HEK293 (cell line): ENCODE data around the gene MYLK.

ENCODE experiments used
- CTCF ChIA-PET: fragments of 350-600 bp; formaldehyde crosslinking; extraction: SDS; loops from one replicate; lab custom pipeline; 2021; ENCODE audit warnings: antibody characterized with exemption; lab: Yijun Ruan, JAX
- POLR2A ChIA-PET: fragments of 300-600 bp; formaldehyde crosslinking; extraction: SDS; loops from one replicate; lab custom pipeline; 2020; ENCODE audit warnings: antibody characterized with exemption, inconsistent platforms; lab: Yijun Ruan, JAX
- H3K27ac ChIP-seq: fragments of 200-500 bp; sonication (Bioruptor generic); 2 replicates; pipeline ENCODE4 v1.5.1; 2014; ENCODE audit warnings: low read depth, low read length, control low read depth, inconsistent platforms; ENCODE audit errors: extremely low read depth
- H3K36me3 ChIP-seq, 2 experiments: fragments of 200-500 bp in 1 of 2; sonication (Bioruptor generic) in 1 of 2; 1 replicate in 1 of 2; 2 replicates in 1 of 2; pipeline ENCODE4 v1.5.1; 2014 to 2017; ENCODE audit warnings: inconsistent platforms in 2 of 2, low read length in 2 of 2; ENCODE audit not compliant: control insufficient read depth in 2 of 2, insufficient read depth in 1 of 2
- H3K4me1 ChIP-seq: fragments of 200-500 bp; sonication (Bioruptor generic); 2 replicates; pipeline ENCODE4 v1.5.1; 2014; ENCODE audit warnings: mild to moderate bottlenecking, low read length, inconsistent platforms; ENCODE audit not compliant: control insufficient read depth, insufficient read depth
- H3K4me3 ChIP-seq: 2 replicates; pipeline ENCODE4 v1.5.1; 2011; ENCODE audit warnings: low read depth, mild to moderate bottlenecking, control low read depth, low read length, moderate library complexity
- H3K9me3 ChIP-seq: fragments of 200-500 bp; sonication (Bioruptor generic); 2 replicates; pipeline ENCODE4 v1.5.1; 2014; ENCODE audit warnings: low read depth, low read length, inconsistent platforms; ENCODE audit not compliant: control insufficient read depth, insufficient read depth
- EGR2 ChIP-seq: fragments of 450-650 bp; formaldehyde crosslinking; IDR thresholded peaks from 2 replicates; pipeline ENCODE4 v1.5.1; 2016; ENCODE audit warnings: low read depth, missing biosample characterization, missing genetic modification characterization
- SCRT1 ChIP-seq: fragments of 450-650 bp; formaldehyde crosslinking; IDR thresholded peaks from 2 replicates; pipeline ENCODE4 v1.5.1; 2016; ENCODE audit warnings: missing biosample characterization, missing genetic modification characterization, borderline replicate concordance
- SCRT2 ChIP-seq: fragments of 450-650 bp; formaldehyde crosslinking; IDR thresholded peaks from 2 replicates; pipeline ENCODE4 v1.5.1; 2016; ENCODE audit warnings: missing biosample characterization, missing genetic modification characterization
- ZBTB17 ChIP-seq: fragments of 450-650 bp; formaldehyde crosslinking; IDR thresholded peaks from 2 replicates; pipeline ENCODE4 v1.5.1; 2016; ENCODE audit warnings: missing biosample characterization, missing genetic modification characterization
- ZFP41 ChIP-seq: fragments of 450-650 bp; formaldehyde crosslinking; IDR thresholded peaks from 2 replicates; pipeline ENCODE4 v1.5.1; 2016; ENCODE audit warnings: missing biosample characterization, missing genetic modification characterization, borderline replicate concordance
- ZNF10 ChIP-seq: fragments of 450-650 bp; formaldehyde crosslinking; IDR thresholded peaks from 2 replicates; pipeline ENCODE4 v1.5.1; 2017; ENCODE audit warnings: missing biosample characterization, missing genetic modification characterization
- ZNF341 ChIP-seq: fragments of 450-650 bp; formaldehyde crosslinking; IDR thresholded peaks from 2 replicates; pipeline ENCODE4; 2016; ENCODE audit warnings: low read depth, missing biosample characterization, missing genetic modification characterization
- ZNF510 ChIP-seq: fragments of 450-650 bp; formaldehyde crosslinking; IDR thresholded peaks from 2 replicates; pipeline ENCODE4 v1.5.1; 2018; ENCODE audit warnings: mild to moderate bottlenecking, missing genetic modification characterization, missing biosample characterization; ENCODE audit not compliant: insufficient replicate concordance
- ZNF660 ChIP-seq: fragments of 450-650 bp; IDR thresholded peaks from 2 replicates; pipeline ENCODE4 v1.5.1; 2018; ENCODE audit warnings: missing biosample characterization, mild to moderate bottlenecking, missing genetic modification characterization
- ZNF777 ChIP-seq: fragments of 450-650 bp; formaldehyde crosslinking; IDR thresholded peaks from 2 replicates; pipeline ENCODE4 v1.5.1; 2017; ENCODE audit warnings: missing biosample characterization, missing genetic modification characterization, borderline replicate concordance
- ZNF791 ChIP-seq: fragments of 450-650 bp; formaldehyde crosslinking; IDR thresholded peaks from 2 replicates; pipeline ENCODE4 v1.5.1; 2016; ENCODE audit warnings: missing biosample characterization, missing genetic modification characterization
- TF ChIP-seq, protein P1 (sequence below): fragments of 450-650 bp; formaldehyde crosslinking; IDR thresholded peaks from 2 replicates; pipeline ENCODE4 v1.5.0; 2017; ENCODE audit warnings: missing biosample characterization, missing genetic modification characterization, borderline replicate concordance
- TF ChIP-seq, protein P2 (sequence below): fragments of 450-650 bp; formaldehyde crosslinking; conservative IDR thresholded peaks from 2 replicates; pipeline ENCODE4 v1.5.1; 2016; ENCODE audit warnings: low read depth, missing biosample characterization, missing genetic modification characterization
- TF ChIP-seq, protein P3 (sequence below): fragments of 450-650 bp; formaldehyde crosslinking; IDR thresholded peaks from 2 replicates; pipeline ENCODE4 v1.5.1; 2017; ENCODE audit warnings: missing biosample characterization, missing genetic modification characterization
- TF ChIP-seq, protein P4 (sequence below): fragments of 450-650 bp; formaldehyde crosslinking; IDR thresholded peaks from 2 replicates; pipeline ENCODE4 v1.5.1; 2016; ENCODE audit warnings: missing biosample characterization, missing genetic modification characterization, low read depth
- TF ChIP-seq, protein P5 (sequence below): fragments of 450-650 bp; formaldehyde crosslinking; IDR thresholded peaks from 2 replicates; pipeline ENCODE4 v1.5.1; 2016; ENCODE audit warnings: missing biosample characterization, missing genetic modification characterization

The MYLK gene

DNA sequence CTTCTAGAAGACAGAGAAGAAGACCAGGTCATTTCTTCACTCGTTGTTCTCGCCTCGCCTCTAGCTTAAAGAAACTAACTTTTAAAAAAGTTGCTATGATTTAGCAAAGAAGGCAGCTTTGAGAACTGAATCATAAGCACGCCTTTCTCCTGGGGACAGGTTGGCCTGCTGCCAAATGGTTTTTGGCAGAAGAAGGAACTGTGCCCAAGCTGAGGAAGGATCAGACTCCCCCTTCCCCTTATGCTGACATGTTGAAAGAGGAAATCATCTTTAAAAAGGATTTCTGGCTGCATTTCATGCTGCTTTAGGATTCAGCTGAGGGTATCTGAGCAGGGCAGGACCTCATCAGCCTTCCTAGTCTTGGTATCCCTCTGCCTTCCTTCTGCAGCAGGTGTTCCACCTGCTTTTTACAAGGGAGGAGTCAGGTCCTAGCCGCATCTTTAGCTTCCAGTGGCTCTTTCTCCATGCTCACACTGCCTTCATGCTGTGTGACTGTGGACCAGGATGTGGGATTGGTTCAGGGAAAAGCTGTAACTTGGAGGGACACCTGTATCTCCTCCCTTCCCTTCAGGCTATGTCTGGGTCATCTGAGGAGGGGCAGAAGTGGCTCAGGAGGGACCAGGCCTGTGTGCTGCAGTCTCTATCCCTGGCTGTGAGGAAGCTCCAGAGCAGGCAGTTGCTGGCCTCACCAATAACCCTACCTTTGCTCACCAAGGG lies 265.2 kb downstream of the MYLK start:
- ChIA-PET CTCF (interaction anchor here (0.8 to 1.5 kb wide), 4 partner anchors 23 to 115 kb away, joined by 3 to 6 read pairs (median 3); no protein-coding TSS in a partner anchor), POLR2A (interaction anchor here (0.6 kb wide), 1 partner anchor 13 kb away, joined by 3 read pairs; no protein-coding TSS in a partner anchor)
- TF ChIP-seq SCRT2 (peak; percentile 57; the same call in 1 of the 2 replicates), ZNF510 (tag by site-specific recombination) (no peak), SCRT1 (tag by site-specific recombination) (peak; percentile 83), ZNF660 (tag by site-specific recombination) (0 out of 2 replicates have a peak, but pooled peaks have one; percentile 63)
- TF ChIP-seq, protein P1, sequence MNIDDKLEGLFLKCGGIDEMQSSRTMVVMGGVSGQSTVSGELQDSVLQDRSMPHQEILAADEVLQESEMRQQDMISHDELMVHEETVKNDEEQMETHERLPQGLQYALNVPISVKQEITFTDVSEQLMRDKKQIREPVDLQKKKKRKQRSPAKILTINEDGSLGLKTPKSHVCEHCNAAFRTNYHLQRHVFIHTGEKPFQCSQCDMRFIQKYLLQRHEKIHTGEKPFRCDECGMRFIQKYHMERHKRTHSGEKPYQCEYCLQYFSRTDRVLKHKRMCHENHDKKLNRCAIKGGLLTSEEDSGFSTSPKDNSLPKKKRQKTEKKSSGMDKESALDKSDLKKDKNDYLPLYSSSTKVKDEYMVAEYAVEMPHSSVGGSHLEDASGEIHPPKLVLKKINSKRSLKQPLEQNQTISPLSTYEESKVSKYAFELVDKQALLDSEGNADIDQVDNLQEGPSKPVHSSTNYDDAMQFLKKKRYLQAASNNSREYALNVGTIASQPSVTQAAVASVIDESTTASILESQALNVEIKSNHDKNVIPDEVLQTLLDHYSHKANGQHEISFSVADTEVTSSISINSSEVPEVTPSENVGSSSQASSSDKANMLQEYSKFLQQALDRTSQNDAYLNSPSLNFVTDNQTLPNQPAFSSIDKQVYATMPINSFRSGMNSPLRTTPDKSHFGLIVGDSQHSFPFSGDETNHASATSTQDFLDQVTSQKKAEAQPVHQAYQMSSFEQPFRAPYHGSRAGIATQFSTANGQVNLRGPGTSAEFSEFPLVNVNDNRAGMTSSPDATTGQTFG (tag by site-specific recombination), result no peak
- no peak overlapping the region for H3K4me3 ChIP-seq
- H3K9me3 ChIP-seq, result no peaks in the 10 kb centered on the region
- no peak overlapping the region for H3K27ac ChIP-seq
- peaks cover 0 to 22% of the 10 kb centered on the region in 2 experiments; a peak in 1 of 3 replicates for H3K36me3 ChIP-seq
- no peaks in the 10 kb centered on the region for H3K4me1 ChIP-seq

DNA sequence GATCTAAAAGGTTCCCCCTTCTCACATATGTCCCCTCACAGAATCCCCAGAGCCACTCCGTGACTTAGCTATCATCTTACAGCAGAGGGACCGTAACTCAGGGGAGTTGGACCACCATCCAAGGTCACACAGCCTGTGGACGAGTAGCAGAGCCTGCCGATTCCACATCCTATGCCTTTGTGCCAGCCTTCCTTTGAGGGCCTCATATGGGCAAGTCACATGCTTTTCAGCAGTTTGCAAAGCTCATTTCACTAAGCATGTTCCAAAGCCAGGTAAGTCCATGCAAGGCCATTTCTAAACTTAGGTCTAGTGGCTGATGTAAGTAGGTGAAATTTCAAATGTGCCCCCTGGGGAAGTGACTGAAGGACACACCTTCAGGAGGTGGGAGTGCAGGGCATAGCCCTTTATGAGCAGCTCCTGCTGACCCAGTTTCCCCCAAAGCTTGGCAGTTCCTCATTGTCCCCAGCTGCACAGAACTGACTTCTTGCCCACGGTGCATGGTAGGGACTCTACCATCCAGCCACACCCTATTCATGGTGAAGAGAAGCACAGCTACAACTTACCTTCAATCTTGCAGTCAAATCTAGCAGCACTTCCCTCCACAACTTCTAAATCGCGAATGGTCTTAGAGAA lies 265.9 kb downstream of the MYLK start:
- H3K36me3 ChIP-seq, result peaks cover 0 to 26% of the 10 kb centered on the region in 2 experiments; a peak in 1 of 3 replicates
- H3K4me1 ChIP-seq, result no peaks in the 10 kb centered on the region
- no peaks in the 10 kb centered on the region for H3K9me3 ChIP-seq
- TF ChIP-seq, protein P2, sequence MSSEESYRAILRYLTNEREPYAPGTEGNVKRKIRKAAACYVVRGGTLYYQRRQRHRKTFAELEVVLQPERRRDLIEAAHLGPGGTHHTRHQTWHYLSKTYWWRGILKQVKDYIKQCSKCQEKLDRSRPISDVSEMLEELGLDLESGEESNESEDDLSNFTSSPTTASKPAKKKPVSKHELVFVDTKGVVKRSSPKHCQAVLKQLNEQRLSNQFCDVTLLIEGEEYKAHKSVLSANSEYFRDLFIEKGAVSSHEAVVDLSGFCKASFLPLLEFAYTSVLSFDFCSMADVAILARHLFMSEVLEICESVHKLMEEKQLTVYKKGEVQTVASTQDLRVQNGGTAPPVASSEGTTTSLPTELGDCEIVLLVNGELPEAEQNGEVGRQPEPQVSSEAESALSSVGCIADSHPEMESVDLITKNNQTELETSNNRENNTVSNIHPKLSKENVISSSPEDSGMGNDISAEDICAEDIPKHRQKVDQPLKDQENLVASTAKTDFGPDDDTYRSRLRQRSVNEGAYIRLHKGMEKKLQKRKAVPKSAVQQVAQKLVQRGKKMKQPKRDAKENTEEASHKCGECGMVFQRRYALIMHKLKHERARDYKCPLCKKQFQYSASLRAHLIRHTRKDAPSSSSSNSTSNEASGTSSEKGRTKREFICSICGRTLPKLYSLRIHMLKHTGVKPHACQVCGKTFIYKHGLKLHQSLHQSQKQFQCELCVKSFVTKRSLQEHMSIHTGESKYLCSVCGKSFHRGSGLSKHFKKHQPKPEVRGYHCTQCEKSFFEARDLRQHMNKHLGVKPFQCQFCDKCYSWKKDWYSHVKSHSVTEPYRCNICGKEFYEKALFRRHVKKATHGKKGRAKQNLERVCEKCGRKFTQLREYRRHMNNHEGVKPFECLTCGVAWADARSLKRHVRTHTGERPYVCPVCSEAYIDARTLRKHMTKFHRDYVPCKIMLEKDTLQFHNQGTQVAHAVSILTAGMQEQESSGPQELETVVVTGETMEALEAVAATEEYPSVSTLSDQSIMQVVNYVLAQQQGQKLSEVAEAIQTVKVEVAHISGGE, result no peak
- TF ChIP-seq, protein P3, sequence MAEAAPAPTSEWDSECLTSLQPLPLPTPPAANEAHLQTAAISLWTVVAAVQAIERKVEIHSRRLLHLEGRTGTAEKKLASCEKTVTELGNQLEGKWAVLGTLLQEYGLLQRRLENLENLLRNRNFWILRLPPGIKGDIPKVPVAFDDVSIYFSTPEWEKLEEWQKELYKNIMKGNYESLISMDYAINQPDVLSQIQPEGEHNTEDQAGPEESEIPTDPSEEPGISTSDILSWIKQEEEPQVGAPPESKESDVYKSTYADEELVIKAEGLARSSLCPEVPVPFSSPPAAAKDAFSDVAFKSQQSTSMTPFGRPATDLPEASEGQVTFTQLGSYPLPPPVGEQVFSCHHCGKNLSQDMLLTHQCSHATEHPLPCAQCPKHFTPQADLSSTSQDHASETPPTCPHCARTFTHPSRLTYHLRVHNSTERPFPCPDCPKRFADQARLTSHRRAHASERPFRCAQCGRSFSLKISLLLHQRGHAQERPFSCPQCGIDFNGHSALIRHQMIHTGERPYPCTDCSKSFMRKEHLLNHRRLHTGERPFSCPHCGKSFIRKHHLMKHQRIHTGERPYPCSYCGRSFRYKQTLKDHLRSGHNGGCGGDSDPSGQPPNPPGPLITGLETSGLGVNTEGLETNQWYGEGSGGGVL (tag by site-specific recombination), result no peak
- TF ChIP-seq, protein P4, sequence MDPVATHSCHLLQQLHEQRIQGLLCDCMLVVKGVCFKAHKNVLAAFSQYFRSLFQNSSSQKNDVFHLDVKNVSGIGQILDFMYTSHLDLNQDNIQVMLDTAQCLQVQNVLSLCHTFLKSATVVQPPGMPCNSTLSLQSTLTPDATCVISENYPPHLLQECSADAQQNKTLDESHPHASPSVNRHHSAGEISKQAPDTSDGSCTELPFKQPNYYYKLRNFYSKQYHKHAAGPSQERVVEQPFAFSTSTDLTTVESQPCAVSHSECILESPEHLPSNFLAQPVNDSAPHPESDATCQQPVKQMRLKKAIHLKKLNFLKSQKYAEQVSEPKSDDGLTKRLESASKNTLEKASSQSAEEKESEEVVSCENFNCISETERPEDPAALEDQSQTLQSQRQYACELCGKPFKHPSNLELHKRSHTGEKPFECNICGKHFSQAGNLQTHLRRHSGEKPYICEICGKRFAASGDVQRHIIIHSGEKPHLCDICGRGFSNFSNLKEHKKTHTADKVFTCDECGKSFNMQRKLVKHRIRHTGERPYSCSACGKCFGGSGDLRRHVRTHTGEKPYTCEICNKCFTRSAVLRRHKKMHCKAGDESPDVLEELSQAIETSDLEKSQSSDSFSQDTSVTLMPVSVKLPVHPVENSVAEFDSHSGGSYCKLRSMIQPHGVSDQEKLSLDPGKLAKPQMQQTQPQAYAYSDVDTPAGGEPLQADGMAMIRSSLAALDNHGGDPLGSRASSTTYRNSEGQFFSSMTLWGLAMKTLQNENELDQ, result no peak
- TF ChIP-seq ZNF10 (tag by site-specific recombination) (no peak), ZFP41 (tag by site-specific recombination) (no peak), ZNF791 (tag by site-specific recombination) (no peak), ZNF341 (no peak), ZNF777 (no peak), ZBTB17 (tag by site-specific recombination) (peak; percentile 5; the same call in 1 of the 2 replicates), EGR2 (no peak)
- TF ChIP-seq, protein P5, sequence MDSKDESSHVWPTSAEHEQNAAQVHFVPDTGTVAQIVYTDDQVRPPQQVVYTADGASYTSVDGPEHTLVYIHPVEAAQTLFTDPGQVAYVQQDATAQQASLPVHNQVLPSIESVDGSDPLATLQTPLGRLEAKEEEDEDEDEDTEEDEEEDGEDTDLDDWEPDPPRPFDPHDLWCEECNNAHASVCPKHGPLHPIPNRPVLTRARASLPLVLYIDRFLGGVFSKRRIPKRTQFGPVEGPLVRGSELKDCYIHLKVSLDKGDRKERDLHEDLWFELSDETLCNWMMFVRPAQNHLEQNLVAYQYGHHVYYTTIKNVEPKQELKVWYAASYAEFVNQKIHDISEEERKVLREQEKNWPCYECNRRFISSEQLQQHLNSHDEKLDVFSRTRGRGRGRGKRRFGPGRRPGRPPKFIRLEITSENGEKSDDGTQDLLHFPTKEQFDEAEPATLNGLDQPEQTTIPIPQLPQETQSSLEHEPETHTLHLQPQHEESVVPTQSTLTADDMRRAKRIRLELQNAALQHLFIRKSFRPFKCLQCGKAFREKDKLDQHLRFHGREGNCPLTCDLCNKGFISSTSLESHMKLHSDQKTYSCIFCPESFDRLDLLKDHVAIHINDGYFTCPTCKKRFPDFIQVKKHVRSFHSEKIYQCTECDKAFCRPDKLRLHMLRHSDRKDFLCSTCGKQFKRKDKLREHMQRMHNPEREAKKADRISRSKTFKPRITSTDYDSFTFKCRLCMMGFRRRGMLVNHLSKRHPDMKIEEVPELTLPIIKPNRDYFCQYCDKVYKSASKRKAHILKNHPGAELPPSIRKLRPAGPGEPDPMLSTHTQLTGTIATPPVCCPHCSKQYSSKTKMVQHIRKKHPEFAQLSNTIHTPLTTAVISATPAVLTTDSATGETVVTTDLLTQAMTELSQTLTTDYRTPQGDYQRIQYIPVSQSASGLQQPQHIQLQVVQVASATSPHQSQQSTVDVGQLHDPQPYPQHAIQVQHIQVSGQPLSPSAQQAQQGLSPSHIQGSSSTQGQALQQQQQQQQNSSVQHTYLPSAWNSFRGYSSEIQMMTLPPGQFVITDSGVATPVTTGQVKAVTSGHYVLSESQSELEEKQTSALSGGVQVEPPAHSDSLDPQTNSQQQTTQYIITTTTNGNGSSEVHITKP, result peak; percentile 27; the same call in 1 of the 2 replicates
- CTCF ChIA-PET, result interaction anchor here (1.1 to 1.5 kb wide), 2 partner anchors 24 to 61 kb away, joined by 3 read pairs; no protein-coding TSS in a partner anchor
- no peak overlapping the region for H3K4me3 ChIP-seq
- H3K27ac ChIP-seq, result no peak overlapping the region
- POLR2A ChIA-PET, result no interaction called here
